Adipocyte (in vitro differentiated cells): Measurements from ENCODE around the gene GPR176.

Source experiments
- DNase-seq: peaks from one replicate; pipeline ENCODE4 v3.0.0-alpha.2; 2015; ENCODE audit warnings: low read depth
- H3K27me3 ChIP-seq: replicated peaks from 2 replicates; pipeline ENCODE4 v1.7.0; 2013; ENCODE audit warnings: mild to moderate bottlenecking, low read length, moderate library complexity; ENCODE audit not compliant: control insufficient read depth, insufficient read depth
- H3K36me3 ChIP-seq: 2 replicates; pipeline ENCODE4 v1.7.0; 2013; ENCODE audit warnings: low read length, mild to moderate bottlenecking, moderate library complexity; ENCODE audit not compliant: control insufficient read depth, insufficient read depth, severe bottlenecking
- H3K4me1 ChIP-seq: 2 replicates; pipeline ENCODE4 v1.7.0; 2013; ENCODE audit warnings: mild to moderate bottlenecking, low read length, moderate library complexity; ENCODE audit not compliant: control insufficient read depth, insufficient read depth
- H3K4me3 ChIP-seq: 2 replicates; pipeline ENCODE4 v1.7.0; 2013; ENCODE audit warnings: mild to moderate bottlenecking, low read length, moderate library complexity
- H3K9ac ChIP-seq: 2 replicates; pipeline ENCODE4 v1.7.0; 2013; ENCODE audit warnings: mild to moderate bottlenecking, low read length, moderate library complexity
- H3K9me3 ChIP-seq: 2 replicates; pipeline ENCODE4 v1.7.0; 2013; ENCODE audit warnings: mild to moderate bottlenecking, low read length, moderate library complexity; ENCODE audit not compliant: control insufficient read depth

Gene GPR176

DNA sequence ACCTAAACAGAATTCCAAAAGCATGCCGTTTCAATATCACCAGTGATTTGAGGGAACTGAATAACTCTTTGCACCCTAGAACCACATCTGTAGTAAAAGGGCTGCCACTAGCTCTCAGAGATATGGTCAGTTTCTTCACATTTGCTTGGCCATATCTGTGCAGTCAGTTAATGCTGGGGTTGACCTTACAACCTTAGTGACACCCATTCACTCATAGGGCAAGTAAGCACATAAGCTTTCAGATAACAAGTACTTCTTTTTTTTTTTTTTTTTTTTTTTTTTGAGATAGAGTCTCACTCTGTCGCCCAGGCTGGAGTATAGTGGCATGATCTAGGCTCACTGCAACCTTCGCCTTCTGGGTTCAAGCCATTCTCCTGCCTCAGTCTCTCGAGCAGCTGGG lies 117.0 kb downstream of the GPR176 start:
- H3K9me3 ChIP-seq: no peaks in the 10 kb centered on the region
- no peak overlapping the region for H3K4me3 ChIP-seq
- no peaks in the 10 kb centered on the region for H3K27me3 ChIP-seq
- peaks cover 9% of the 10 kb centered on the region for H3K4me1 ChIP-seq
- peaks cover 40% of the 10 kb centered on the region for H3K36me3 ChIP-seq
- no peak for DNase-seq
- H3K9ac ChIP-seq: no peak overlapping the region

DNA sequence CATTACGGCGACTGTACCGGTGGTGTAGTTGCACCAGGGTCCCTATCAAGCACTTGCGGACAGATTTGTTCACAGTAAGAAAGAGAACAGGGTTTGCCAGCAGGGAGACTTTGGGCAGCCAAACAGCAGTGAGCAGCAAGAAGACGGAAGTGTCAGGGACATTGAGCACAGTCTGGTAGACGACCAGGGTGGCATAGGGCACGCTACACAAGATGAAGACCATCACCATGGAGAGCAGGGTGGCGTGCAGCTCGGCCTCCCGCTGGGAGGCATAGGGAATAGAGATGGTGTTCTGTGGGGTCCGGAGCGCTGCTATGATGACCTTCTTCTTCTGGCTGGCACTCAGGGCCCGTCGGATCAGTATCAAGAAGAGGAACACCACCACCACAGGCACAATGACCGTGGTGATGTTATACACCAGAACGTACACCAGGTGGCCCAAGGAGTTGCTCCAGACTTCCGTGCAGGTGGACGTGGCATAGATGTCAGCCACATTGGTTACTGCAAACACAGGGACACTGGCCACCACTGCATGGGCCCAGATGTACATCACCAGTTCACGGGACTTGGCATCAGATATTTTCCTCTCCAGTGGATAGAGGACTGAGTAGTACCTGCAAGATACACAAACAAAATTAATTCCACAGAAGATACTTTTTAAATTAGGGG lies 118.3 kb downstream of the GPR176 start:
- H3K27me3 ChIP-seq: no peaks in the 10 kb centered on the region
- H3K9me3 ChIP-seq: no peaks in the 10 kb centered on the region
- no peak overlapping the region for H3K9ac ChIP-seq
- H3K36me3 ChIP-seq: peaks cover 38% of the 10 kb centered on the region
- peaks cover 9% of the 10 kb centered on the region for H3K4me1 ChIP-seq
- no peak for DNase-seq
- no peak overlapping the region for H3K4me3 ChIP-seq

DNA sequence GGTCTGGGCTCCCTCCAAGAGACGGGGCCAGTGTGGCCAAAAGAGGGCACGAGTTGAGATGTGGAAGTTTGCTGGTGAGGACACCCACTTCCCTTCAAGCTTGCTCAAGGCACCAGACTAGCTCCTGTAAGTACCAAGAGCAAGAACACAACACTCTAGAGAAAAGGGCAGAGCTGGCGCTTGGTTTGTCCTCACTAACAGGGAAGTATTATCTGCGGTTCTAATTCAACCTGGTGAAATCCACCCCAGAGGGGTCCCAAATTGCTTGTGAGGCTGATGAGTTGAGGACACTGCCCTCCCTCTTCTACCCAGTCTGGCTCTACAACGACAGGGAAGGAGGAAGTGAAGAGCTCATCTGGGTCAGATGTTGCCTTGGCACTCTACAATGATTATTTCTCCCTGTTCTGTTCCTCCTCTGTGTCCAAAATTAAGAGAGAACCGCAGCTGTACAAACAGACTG lies 120.5 kb downstream of the GPR176 start:
- no peaks in the 10 kb centered on the region for H3K27me3 ChIP-seq
- H3K4me3 ChIP-seq: no peak overlapping the region
- H3K4me1 ChIP-seq: peaks cover 9% of the 10 kb centered on the region
- DNase-seq: no peak
- peaks cover 22% of the 10 kb centered on the region for H3K36me3 ChIP-seq
- no peaks in the 10 kb centered on the region for H3K9me3 ChIP-seq
- no peak overlapping the region for H3K9ac ChIP-seq

DNA sequence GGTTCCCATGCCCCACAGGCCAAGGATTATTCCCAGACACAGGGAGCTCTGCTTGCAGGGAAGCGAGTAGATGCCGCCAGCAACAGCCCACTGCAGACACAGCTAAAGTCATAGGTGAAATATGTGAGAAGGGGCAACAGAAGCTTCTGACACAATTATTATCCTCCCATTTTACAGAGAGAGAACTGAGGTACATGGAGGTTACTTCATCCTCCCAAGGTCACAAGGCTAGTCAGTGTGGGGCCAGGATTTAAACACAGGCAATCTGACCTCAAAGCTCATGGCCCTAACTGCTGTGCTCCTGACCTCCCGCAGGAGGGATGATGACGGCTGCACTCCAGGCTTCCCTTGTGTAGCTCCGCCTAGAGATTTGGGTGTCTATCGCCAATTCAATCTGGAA lies 121.7 kb downstream of the GPR176 start:
- H3K27me3 ChIP-seq: no peaks in the 10 kb centered on the region
- H3K4me1 ChIP-seq: no peaks in the 10 kb centered on the region
- no peak overlapping the region for H3K4me3 ChIP-seq
- no peak overlapping the region for H3K9ac ChIP-seq
- H3K9me3 ChIP-seq: no peaks in the 10 kb centered on the region
- peaks cover 22% of the 10 kb centered on the region for H3K36me3 ChIP-seq
- DNase-seq: no peak

DNA sequence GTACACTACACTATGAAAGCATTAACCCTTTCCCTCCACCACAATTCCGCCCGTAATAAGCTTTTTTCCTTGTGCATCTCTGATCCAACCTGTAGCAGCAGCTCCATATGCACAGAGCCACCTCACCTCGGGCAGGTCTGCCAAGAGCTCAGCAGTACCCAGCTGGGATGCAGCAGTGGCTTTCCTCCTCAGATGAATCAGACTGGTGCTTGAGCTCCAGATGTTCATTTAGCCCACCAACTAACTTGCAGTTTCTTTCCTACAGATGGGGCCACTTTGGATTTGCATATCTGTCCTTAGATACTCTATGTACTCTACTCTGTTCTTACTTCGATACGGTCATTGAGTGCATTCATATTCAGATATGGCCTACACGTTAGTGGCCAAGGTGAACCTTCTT lies 122.7 kb downstream of the GPR176 start:
- H3K9ac ChIP-seq: no peak overlapping the region
- peaks cover 7% of the 10 kb centered on the region for H3K4me1 ChIP-seq
- H3K27me3 ChIP-seq: no peaks in the 10 kb centered on the region

DNA sequence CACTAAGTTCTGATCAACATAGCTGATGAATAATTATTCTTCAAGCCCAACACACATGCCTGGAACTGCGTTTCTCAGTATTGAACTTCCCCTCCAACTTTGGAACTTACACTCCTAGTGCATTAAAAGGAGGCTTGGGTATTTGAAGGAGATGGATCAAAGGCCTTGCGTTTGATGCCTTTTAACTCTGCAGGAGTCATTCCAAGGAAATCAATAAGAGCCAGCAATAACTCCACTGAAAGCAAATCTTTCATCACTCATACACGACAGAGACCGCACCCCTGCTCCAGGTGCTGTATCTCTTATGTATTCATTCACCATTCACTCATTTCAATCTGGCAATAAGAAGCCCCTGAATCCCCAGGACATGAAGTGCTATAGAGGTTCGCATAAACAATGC lies 123.5 kb downstream of the GPR176 start:
- H3K36me3 ChIP-seq: peaks cover 18% of the 10 kb centered on the region
- no peak overlapping the region for H3K4me3 ChIP-seq

More for the DNA sequence above, 122.7 kb downstream of the GPR176 start:
- H3K9me3 ChIP-seq: no peaks in the 10 kb centered on the region
- DNase-seq: no peak
- H3K36me3 ChIP-seq: peaks cover 22% of the 10 kb centered on the region
- H3K4me3 ChIP-seq: no peak overlapping the region

DNA sequence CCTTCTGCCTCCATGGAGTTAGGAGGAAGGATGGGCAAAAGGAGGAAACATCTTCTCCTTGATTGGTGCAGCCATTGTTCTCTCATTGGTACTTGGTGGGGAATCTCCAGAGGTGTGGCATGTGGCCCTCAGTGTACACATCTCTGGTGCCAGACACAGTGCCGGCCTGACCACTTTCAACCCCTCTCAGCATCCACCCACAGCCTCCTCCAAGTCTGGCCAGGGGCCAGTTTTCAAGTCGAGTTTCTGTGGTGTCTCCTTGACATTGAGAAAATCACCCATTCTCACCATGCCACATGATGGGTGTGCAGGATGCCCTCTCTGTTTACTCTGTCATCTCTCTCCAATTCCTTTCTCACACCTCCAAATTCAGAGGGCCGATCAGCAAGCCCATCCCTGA lies 124.6 kb downstream of the GPR176 start:
- Histone ChIP-seq H3K27me3 (no peaks in the 10 kb centered on the region), H3K9ac (no peak overlapping the region), H3K36me3 (peaks cover 8% of the 10 kb centered on the region), H3K4me1 (peaks cover 14% of the 10 kb centered on the region), H3K9me3 (no peaks in the 10 kb centered on the region), H3K4me3 (no peak overlapping the region)
- DNase-seq: no peak

More for the DNA sequence above, 123.5 kb downstream of the GPR176 start:
- Histone ChIP-seq H3K9ac (no peak overlapping the region), H3K4me1 (peaks cover 14% of the 10 kb centered on the region), H3K27me3 (no peaks in the 10 kb centered on the region), H3K9me3 (no peaks in the 10 kb centered on the region)
- DNase-seq: no peak

DNA sequence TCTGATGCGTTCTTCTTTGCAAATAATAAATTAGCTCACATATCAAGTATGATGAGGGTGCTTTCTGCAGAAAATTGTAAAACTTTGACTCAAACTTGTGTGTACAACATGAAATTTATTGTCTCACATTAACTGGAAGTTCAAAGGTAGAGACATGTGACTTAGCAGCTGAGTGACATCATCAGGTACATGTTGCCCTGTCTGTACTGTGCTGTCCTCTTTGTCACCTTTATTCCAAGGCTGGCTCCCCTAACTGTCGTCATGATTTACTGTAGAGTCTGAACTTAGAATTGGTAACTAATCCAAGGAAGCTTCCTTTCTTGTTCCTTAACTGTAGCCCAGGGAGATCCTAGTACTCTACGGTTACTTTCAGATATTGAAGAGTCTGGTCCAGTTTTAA lies 125.1 kb downstream of the GPR176 start:
- H3K4me1 ChIP-seq: peaks cover 16% of the 10 kb centered on the region
- no peak overlapping the region for H3K4me3 ChIP-seq
- no peak overlapping the region for H3K9ac ChIP-seq
- no peak for DNase-seq
- H3K36me3 ChIP-seq: peaks cover 4% of the 10 kb centered on the region
- H3K9me3 ChIP-seq: no peaks in the 10 kb centered on the region
- H3K27me3 ChIP-seq: no peaks in the 10 kb centered on the region

DNA sequence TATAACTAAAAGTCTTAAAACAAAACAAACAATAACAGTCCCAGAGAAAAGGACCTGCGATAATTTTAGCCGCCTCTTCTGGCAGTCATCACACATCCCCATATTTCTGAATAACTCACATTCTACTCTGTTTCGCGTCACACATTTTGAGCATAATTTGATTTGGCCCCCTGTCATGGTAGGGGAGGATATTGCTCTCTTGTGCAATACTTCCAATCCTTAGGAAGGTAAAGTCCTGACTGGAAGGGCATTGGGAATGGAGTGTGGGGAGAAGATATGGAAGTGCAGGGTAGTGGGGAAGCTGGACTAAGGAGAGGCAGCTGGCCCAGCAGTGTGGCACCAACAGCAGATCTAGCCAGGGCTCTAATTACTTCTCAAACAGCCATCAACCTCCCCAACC lies 126.1 kb downstream of the GPR176 start:
- H3K4me3 ChIP-seq: no peak overlapping the region
- no peaks in the 10 kb centered on the region for H3K36me3 ChIP-seq
- H3K27me3 ChIP-seq: no peaks in the 10 kb centered on the region
- no peak for DNase-seq
- H3K9me3 ChIP-seq: no peaks in the 10 kb centered on the region
- no peak overlapping the region for H3K9ac ChIP-seq
- peaks cover 27% of the 10 kb centered on the region for H3K4me1 ChIP-seq

DNA sequence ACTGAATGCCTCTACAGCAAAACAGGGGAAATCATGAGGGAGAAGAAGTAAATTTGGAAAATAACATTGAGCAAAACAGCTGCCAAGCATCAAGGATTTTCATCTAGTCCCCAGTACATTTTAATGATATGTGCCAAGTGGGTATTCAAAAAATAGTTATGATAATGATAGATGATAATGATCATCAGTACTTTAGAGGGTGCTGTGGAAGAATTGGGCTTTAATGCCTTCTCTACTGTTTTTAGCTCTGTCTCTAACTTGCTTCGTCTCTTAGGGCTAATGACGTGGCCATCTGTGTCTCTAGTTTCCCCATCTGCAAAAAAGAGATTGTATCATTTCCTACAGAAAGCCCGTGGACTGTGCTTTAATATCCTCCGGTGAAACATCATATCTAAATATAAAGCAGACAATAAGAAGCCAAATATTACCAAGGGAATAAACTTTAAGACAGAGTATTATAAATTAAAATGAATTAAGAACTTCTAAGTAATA lies 127.2 kb downstream of the GPR176 start:
- no peaks in the 10 kb centered on the region for H3K9me3 ChIP-seq
- H3K9ac ChIP-seq: no peak overlapping the region
- peaks cover 37% of the 10 kb centered on the region for H3K4me1 ChIP-seq
- no peak for DNase-seq
- H3K36me3 ChIP-seq: no peaks in the 10 kb centered on the region
- H3K27me3 ChIP-seq: no peaks in the 10 kb centered on the region
- no peak overlapping the region for H3K4me3 ChIP-seq

DNA sequence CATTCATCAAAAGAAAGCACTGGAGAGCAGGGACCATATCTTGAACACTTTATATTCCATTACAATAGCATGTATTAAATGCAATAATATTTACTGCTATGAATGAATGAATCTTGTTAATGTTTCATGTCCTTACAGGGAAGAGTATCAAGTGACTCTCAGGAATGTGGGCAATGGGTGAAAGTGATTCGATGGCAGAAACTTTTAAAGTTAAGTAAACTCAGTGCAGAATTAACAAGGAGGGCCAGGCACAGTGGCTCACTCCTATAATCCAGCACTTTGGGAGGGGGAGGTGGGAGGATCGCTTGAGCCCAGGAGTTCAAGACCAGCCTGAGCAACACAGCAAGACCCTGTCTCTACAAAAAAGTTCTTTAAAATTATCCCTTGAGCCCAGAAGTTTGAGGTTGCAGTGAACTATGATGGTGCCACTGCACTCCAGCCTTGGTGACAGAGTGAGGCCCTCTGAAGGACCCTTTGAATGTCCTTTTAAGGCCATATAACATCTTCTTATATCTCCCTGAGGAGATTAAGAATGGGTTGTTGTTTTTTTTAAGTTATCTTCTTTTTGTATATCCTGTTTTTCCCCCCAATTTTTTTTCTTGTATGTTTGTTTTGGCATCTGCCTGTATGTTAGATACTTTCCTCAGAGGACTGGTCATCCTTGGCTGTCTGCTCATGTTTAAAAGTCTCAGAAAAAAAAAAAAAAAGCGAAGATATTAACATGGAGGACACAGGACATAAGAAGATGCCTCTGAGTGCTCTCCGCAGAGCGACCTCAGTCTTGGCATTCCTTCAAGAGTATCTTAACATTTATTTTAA lies 127.8 kb downstream of the GPR176 start:
- Histone ChIP-seq H3K9me3 (no peaks in the 10 kb centered on the region), H3K4me3 (no peak overlapping the region), H3K27me3 (no peaks in the 10 kb centered on the region), H3K36me3 (no peaks in the 10 kb centered on the region), H3K9ac (no peak overlapping the region), H3K4me1 (peaks cover 44% of the 10 kb centered on the region)
- DNase-seq: peak; percentile 38
